NCI-H69 (cell line): ENCODE results near the gene MTERF4.

Experiments
- DNase-seq: peaks from one replicate; lab custom pipeline; 2025; lab: John Stamatoyannopoulos, UW

MTERF4 gene

GRCh38 chr2:241134711-241135110 lies 32.6 kb upstream of the MTERF4 start:
- DNase-seq, result no peak

GRCh38 chr2:241133436-241133820 lies 31.3 kb upstream of the MTERF4 start:
- no peak for DNase-seq

GRCh38 chr2:241132538-241133435 lies 30.7 kb upstream of the MTERF4 start:
- no peak for DNase-seq

- no peak for DNase-seq
These were observed 29.4 kb upstream of the MTERF4 start for GRCh38 chr2:241131531-241131930.

- DNase-seq, result no peak
These were observed 28.2 kb upstream of the MTERF4 start for GRCh38 chr2:241130316-241130715.

GRCh38 chr2:241129086-241129871 lies 27.2 kb upstream of the MTERF4 start:
- no peak for DNase-seq

GRCh38 chr2:241128266-241128665 lies 26.2 kb upstream of the MTERF4 start:
- DNase-seq, result no peak

- no peak for DNase-seq
These were observed 24.7 kb upstream of the MTERF4 start for GRCh38 chr2:241126771-241127202.

GRCh38 chr2:241126201-241126611 lies 24.1 kb upstream of the MTERF4 start:
- DNase-seq, result no peak

- DNase-seq, result no peak
These were observed 23.5 kb upstream of the MTERF4 start for GRCh38 chr2:241125626-241126025.

- DNase-seq, result no peak
These were observed 21.9 kb upstream of the MTERF4 start for GRCh38 chr2:241123816-241124536.

- DNase-seq, result no peak
These were observed 20.4 kb upstream of the MTERF4 start for GRCh38 chr2:241122376-241123002.

- no peak for DNase-seq
These were observed 18.9 kb upstream of the MTERF4 start for GRCh38 chr2:241121008-241121407.

GRCh38 chr2:241120440-241120839 lies 18.4 kb upstream of the MTERF4 start:
- no peak for DNase-seq

- DNase-seq, result no peak
These were observed 16.8 kb upstream of the MTERF4 start for GRCh38 chr2:241118737-241119505.

- no peak for DNase-seq
These were observed 14.8 kb upstream of the MTERF4 start for GRCh38 chr2:241116606-241117560.

GRCh38 chr2:241115361-241115760 lies 13.3 kb upstream of the MTERF4 start:
- no peak for DNase-seq

- no peak for DNase-seq
These were observed 12.7 kb upstream of the MTERF4 start for GRCh38 chr2:241114836-241115235.

- no peak for DNase-seq
These were observed 10.5 kb upstream of the MTERF4 start for GRCh38 chr2:241112592-241112991.

GRCh38 chr2:241112046-241112445 lies 10.0 kb upstream of the MTERF4 start:
- no peak for DNase-seq
